ENCODE measurements around the gene SMAD1.
"Not testable (repeated sequence)": the region's sequence is repeated elsewhere in the genome, so short reads cannot be mapped to it uniquely, and the experiment has no call there.

SMAD1 gene

DNA sequence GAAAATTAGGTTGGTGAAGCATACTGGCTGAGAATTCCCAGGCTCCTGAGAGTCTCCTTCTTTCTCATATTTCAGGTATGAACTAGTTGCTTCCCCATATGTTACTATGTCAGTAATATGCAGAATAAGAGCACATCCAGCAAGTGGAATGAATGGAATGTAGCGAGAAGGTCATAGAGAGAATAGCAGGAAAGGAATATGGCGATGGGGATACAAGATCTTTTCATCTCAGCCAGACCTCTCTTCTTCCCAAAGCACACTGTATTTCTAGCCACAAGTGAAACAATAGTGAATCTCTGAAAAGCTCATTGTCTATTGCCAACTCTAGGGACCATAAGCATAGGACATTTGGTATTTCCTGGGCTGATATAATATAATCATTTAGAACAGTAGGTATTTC lies 82.9 kb downstream of the SMAD1 start:
- DNase-seq (ENCODE audit: low read depth) = no peak

DNA sequence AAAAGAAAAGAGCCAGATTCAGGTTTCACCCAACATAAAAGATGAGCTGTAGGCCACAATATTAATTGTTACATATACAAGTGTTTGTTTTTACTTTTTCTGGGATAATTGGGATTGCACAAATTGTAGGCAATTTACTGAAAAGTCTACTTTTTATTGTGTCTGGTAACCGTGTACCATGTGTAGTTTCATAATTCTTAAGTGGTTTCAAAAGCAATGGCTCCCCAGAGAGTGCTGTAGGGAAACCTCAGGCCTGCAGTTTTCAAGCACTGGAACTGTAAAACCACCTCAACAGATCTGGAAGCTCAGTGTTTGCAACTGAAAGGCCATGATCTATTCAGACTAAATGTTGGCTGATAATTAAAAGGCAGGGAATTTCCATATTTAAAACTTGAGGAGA lies 83.7 kb downstream of the SMAD1 start:
- no peak for DNase-seq (ENCODE audit: low read depth)

DNA sequence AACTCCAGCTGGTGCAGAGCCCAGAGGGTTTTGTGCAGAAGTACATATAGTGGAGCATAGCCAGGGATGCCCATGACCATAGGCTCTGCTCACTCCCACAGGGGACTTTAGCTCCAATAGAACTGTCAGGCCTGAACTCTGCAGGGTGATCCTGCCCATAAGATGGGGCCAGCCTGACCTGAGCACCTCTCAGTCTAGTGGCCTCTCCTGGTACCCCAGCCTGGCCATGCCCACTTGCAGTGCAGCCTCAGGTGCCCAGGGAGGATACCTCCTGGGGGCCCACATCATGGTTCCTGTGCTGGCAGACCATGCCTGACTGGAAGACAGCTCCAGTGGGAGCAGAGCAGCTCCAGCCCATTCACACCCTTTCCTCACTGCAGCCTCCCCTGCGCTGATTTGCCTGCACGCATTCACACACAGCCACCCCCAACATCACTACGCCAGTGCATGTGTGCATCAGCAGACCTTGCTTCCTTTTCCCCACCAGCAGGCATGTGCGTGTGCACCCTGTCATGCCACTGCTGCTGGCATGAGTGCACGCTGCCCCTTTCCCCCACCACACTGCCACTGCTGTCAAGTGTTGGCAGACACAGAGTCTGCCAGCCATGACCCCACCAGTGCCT lies 84.5 kb downstream of the SMAD1 start:
- no peak for DNase-seq (ENCODE audit: low read depth)

DNA sequence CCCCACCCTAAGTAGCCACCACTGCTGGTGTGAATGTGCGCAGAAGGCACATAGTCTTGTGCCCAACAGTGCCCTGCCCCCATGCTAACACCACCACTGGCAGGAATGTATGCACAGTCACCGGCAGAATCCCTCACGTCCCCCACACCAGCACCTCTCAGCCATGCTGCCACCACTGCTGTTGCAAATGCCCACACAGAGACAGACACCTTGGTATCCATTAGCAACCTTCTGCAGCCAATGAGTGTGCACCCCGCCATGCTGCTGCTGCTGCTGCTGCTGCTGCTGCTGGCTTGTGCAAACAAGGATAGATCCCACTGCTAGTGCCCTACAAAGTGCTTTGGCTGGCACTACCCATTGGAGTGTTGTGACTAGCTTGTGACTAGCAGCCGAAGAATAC lies 85.1 kb downstream of the SMAD1 start:
- DNase-seq (ENCODE audit: low read depth) = no peak

DNA sequence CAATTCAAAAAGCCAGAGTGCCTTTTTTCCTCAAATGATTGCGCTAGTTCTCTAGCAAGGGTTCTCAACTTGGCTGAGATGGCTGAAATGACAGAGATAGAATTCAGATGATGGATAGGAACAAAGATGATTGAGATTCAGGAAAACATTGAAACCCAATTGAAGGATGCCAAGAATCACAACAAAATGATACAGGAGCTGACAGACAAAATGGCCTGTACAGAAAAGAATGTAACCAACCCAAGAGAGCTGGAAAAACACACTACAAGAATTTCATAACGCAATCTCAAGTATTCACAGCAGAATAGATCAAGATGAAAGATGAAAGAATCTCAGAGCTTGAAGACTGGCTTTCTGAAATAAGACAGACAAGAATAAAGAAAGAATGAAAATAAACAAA lies 85.9 kb downstream of the SMAD1 start:
- no peak for DNase-seq (ENCODE audit: low read depth)

DNA sequence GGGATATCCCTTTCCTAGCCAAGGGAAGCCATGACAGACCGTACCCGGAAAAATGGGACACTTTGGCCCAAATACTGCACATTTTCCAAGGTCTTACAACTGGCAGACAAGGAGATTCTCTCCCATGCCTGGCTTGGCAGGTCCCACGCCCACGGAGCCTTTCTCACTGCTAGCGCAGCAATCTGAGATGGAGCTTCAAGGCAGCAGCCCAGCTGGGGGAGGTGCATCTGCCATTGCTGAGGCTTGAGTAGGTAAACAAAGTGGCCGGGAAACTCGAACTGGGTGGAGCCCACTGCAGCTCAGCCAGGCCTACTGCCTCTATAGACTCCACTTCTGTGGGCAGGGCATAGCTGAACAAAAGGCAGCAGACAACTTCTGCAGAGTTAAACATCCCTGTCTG lies 92.9 kb downstream of the SMAD1 start:
- DNase-seq (ENCODE audit: low read depth) = not testable (repeated sequence)

DNA sequence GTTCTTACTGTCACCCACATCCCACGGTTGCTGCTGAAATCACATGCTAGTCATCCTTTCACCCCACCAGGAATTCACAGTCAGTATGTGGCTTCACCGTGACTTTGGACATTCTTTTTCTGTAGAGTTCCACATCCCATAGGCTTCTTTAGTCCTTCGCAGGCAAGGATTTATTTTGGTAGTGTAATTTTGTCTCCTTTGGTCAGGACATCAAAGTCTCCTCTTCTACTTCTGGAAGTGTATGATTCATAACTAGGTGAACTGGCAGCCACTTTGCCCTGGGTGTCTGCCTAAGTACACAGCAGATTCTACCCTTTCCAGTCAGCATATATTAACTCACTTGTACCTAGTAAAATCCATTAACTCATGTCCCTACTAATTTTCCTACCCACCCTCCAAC lies 99.3 kb downstream of the SMAD1 start:
- DNase-seq (ENCODE audit: low read depth) = no peak

DNA sequence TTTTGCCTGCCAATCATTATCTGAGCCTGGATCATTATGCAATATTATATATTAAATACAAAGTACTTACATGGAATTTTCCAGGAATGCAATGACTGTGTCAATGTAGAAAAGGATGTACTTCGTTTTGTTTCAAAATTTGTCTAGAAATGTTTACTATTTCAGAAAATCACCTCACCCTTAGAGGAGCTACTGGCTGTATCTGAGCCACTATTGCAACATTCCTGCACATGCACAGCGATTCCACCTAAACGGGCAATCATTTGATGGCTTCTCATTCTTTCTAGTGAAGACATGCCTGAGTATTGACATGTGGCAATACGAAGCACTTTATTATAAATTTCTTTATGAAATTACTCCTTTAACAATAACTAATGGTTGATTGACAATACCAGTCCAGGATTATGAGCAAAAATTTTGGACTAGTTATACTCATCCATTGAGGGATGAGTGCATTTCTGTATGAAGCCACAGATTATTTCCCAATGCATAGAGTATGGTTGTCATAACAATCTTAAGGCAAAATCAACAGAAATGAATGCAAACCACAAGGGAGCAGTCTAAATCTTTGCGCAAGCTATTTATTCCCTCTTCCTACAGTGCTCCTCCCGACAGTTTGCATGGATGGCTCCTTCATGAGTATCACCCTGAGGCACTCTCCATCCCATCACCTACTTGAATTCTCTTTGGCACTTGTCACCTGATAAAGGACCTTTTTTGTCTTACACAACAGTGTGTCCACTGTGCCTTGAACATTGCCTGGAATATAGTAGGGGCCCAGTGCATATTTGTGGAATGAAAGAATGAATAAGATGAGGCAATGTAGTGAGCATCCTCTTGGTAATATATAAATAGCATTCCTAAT lies 101.8 kb downstream of the SMAD1 start:
- DNase-seq (ENCODE audit: low read depth) = no peak

DNA sequence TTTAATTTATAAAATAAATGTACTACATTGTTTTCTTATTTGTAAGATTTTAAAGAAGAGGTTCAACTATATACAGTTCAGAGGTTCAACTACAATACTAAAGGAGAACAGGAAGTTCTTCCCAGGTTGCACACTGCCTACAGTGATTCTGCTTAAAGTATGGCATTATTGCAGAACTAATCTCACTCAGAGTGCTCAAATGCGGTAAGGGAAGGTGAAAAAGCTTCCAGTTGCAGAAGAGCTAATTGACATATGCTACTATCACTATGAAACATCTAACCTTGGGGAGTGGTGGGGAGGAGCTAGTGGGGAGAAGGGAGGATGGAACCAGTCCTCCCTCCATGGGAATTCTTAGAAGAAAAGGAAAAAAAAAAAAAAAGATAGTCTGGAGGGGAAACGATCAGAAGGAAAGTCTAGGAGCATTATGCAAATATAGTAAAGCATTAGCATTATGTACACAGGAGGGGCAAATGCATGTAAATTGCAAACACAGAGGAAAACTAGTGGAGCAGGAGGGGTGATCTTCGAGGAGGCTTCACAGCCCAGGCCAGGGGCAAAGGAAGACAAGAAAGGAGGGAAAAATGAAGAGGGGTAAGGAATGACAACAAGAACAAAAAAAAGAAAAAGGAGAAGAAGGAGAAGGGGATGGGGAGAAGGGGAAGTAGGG lies 105.6 kb downstream of the SMAD1 start:
- no peak for DNase-seq (ENCODE audit: low read depth)

DNA sequence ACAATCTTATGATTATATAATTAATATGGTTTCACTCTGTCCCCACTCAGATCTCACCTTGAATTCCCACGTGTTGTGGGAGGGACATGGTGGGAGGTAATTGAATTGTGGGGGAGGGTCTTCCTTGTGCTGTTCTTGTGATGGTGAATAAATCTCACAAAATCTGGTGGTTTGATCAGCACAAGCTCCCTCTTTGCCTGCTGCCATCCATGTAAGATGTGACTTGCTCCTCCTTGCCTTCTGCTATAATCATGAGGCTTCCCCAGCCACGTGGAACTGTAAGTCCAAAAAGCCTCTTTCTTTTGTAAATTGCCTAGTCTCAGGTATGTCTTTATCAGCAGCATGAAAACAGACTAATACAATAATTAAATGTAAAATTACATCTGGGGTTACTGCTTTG lies 107.7 kb downstream of the SMAD1 start:
- not testable (repeated sequence) for DNase-seq (ENCODE audit: low read depth)

DNA sequence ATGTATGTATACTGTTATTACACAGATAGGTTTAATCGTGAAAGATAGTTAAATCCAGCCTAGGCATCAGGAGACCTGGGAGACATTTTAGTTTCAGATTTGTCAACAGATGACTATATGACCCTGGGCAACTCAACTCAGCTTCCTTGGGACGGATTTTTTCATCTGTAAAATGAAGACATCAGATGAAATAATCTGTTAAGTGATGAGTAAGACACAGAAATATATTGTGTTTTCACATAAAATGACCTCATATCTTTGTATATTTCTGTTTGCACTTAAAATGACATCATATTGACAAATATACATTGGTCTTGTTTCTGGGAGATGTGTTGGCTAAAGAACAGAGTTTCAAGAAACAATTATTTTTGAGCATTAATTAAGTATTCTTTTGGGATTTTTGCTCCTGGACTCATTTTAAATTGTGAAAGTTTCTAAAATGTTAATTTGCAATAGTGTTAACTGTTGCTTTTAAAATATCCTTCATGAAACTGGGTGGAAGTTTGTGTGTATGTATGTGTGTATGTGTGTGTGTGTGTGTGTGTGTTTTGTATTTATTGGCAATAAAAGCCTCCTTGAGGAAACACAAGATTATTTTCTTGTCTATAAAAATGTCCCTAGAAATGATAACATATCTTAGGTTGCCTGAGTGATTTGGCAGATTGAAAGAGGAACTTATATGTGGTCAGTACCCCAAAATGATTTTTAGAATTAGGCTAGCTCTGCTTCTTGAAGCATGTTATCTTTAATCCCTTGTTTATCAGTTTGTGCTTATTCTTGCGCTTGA lies 108.5 kb downstream of the SMAD1 start:
- no peak for DNase-seq (ENCODE audit: low read depth)

DNA sequence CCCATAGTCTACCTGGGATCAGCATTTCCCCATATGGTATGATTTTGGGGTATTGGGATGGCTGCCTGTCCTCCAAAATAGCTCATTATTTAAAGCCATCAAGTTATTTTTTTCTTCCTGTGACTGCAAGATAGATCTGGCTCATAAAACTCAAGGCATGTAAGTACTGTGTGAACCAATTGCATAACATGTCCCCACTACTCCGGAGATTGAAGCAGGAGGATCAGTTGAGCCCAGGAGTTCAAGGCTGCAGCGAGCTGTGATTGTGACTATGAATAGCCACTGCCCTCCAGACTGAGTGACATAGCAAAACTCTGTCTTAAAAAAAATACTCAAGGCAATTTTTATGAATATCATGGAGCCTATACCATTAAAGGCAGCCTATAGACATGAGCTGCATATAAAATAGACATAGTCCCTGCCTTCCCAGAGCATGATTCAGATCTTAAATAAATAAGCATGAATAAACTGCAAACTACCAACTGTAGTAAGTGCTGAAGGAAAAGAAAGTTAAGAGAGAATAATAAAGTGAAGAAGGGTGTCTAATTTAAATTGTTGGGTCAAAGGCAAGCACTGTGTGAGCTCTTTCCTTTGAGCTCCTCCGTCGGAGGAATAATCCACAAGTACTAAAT lies 120.6 kb downstream of the SMAD1 start:
- no peak for DNase-seq (ENCODE audit: low read depth)

DNA sequence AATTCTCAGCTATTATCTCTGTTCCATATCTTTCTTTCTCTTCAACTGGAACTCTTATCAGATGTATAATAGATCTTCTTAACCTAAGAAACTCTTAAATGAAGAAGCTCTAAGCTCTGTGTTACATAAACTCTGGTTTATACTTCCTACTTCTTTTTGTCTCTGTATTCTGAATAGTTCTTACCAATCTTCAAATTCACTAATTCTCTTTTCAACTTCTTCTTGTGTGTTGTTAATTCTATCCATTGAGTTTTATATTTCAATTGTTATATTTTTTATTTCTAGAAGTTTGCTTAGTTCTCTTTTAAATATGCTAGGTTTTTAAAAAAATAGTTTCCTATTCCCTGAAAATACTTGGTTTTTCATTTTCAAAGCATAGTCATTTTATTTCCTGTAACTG lies 124.3 kb downstream of the SMAD1 start:
- DNase-seq (ENCODE audit: low read depth) = no peak
